SK-N-SH treated with all-trans-retinoic acid at 6 μM for 48 hours (cell line): ENCODE results near the gene ZNF618.

ENCODE experiments used
- ATAC-seq: fragments of 200-7000 bp; cut with Tn5 transposase; 3 replicates; pipeline ENCODE4 v1.9.1; 2020; ENCODE audit warnings: mild to moderate bottlenecking, moderate library complexity
- ARNTL ChIP-seq: fragments of 450-650 bp; formaldehyde crosslinking; IDR thresholded peaks from 2 replicates; pipeline ENCODE4 v1.5.0; 2020; ENCODE audit warnings: low read depth, mild to moderate bottlenecking, moderate library complexity, borderline replicate concordance
- BACH2 ChIP-seq: fragments of 250-450 bp; sonication (Bioruptor Pico); IDR thresholded peaks from 2 replicates; pipeline ENCODE4 v1.9.0; 2021; ENCODE audit warnings: mild to moderate bottlenecking, borderline replicate concordance
- CSDC2 ChIP-seq: fragments of 250-450 bp; sonication (Bioruptor Pico); IDR thresholded peaks from 2 replicates; pipeline ENCODE4 v1.5.0; 2020; ENCODE audit warnings: mild to moderate bottlenecking, moderate library complexity
- ESRRG ChIP-seq: fragments of 250-450 bp; sonication (Bioruptor Pico); IDR thresholded peaks from 2 replicates; pipeline ENCODE4 v1.6.1; 2021; ENCODE audit warnings: mild to moderate bottlenecking
- ISL1 ChIP-seq: fragments of 250-450 bp; sonication (Bioruptor Pico); IDR thresholded peaks from 2 replicates; pipeline ENCODE4 v2.1.2; 2022; ENCODE audit warnings: mild to moderate bottlenecking, moderate library complexity
- OSR1 ChIP-seq: fragments of 250-450 bp; sonication (Bioruptor Pico); IDR thresholded peaks from 2 replicates; pipeline ENCODE4 v1.8.0; 2022; ENCODE audit warnings: moderate library complexity, mild to moderate bottlenecking, inconsistent platforms
- PATZ1 ChIP-seq: fragments of 250-450 bp; sonication (Bioruptor Pico); IDR thresholded peaks from 2 replicates; pipeline ENCODE4 v1.8.0; 2020; ENCODE audit warnings: mild to moderate bottlenecking, moderate library complexity, borderline replicate concordance
- POU6F1 ChIP-seq: fragments of 250-450 bp; sonication (Bioruptor Pico); IDR thresholded peaks from 2 replicates; pipeline ENCODE4 v1.8.0; 2021; ENCODE audit warnings: low read depth, mild to moderate bottlenecking, moderate library complexity, borderline replicate concordance
- PPARA ChIP-seq: fragments of 250-450 bp; sonication (Bioruptor Pico); IDR thresholded peaks from 2 replicates; pipeline ENCODE4 v1.5.0; 2020; ENCODE audit warnings: mild to moderate bottlenecking, borderline replicate concordance
- RARB ChIP-seq: fragments of 250-450 bp; sonication (Bioruptor Pico); IDR thresholded peaks from 2 replicates; pipeline ENCODE4 v1.8.0; 2021; ENCODE audit warnings: mild to moderate bottlenecking, moderate library complexity
- SNAI2 ChIP-seq: fragments of 250-450 bp; sonication (Bioruptor Pico); IDR thresholded peaks from 2 replicates; pipeline ENCODE4 v1.5.0; 2020; ENCODE audit warnings: mild to moderate bottlenecking, moderate library complexity
- TCF4 ChIP-seq: fragments of 250-450 bp; sonication (Bioruptor Pico); IDR thresholded peaks from 2 replicates; pipeline ENCODE4 v1.8.0; 2021; ENCODE audit warnings: mild to moderate bottlenecking, moderate library complexity, borderline replicate concordance
- TOX ChIP-seq: fragments of 250-450 bp; sonication (Bioruptor Pico); IDR thresholded peaks from 2 replicates; pipeline ENCODE4 v1.8.0; 2021; ENCODE audit warnings: mild to moderate bottlenecking, moderate library complexity, borderline replicate concordance
- ZC3H10 ChIP-seq: fragments of 250-450 bp; sonication (Bioruptor Pico); IDR thresholded peaks from 2 replicates; pipeline ENCODE4 v1.5.1; 2021; ENCODE audit warnings: mild to moderate bottlenecking, moderate library complexity
- ZFP3 ChIP-seq: fragments of 250-450 bp; sonication (Bioruptor Pico); IDR thresholded peaks from 2 replicates; pipeline ENCODE4 v1.5.0; 2020; ENCODE audit warnings: mild to moderate bottlenecking, moderate library complexity
- ZNF565 ChIP-seq: fragments of 450-650 bp; formaldehyde crosslinking; conservative IDR thresholded peaks from 2 replicates; pipeline ENCODE4 v1.5.0; 2020; ENCODE audit warnings: low read depth, mild to moderate bottlenecking, moderate library complexity
- ZNF70 ChIP-seq: fragments of 450-650 bp; formaldehyde crosslinking; IDR thresholded peaks from 2 replicates; pipeline ENCODE4 v1.5.0; 2020; ENCODE audit warnings: mild to moderate bottlenecking, moderate library complexity
- TF ChIP-seq, protein P1 (sequence below): fragments of 250-450 bp; sonication (Bioruptor Pico); IDR thresholded peaks from 2 replicates; pipeline ENCODE4 v1.5.0; 2020; ENCODE audit warnings: mild to moderate bottlenecking, moderate library complexity
- TF ChIP-seq, protein P2 (sequence below): fragments of 250-450 bp; sonication (Bioruptor Pico); IDR thresholded peaks from 2 replicates; pipeline ENCODE4 v1.5.1; 2021; ENCODE audit warnings: mild to moderate bottlenecking, moderate library complexity
- TF ChIP-seq, protein P3 (sequence below): fragments of 250-450 bp; sonication (Bioruptor Pico); IDR thresholded peaks from 2 replicates; pipeline ENCODE4 v1.5.1; 2020; ENCODE audit warnings: low read depth, mild to moderate bottlenecking, moderate library complexity

Gene ZNF618

DNA sequence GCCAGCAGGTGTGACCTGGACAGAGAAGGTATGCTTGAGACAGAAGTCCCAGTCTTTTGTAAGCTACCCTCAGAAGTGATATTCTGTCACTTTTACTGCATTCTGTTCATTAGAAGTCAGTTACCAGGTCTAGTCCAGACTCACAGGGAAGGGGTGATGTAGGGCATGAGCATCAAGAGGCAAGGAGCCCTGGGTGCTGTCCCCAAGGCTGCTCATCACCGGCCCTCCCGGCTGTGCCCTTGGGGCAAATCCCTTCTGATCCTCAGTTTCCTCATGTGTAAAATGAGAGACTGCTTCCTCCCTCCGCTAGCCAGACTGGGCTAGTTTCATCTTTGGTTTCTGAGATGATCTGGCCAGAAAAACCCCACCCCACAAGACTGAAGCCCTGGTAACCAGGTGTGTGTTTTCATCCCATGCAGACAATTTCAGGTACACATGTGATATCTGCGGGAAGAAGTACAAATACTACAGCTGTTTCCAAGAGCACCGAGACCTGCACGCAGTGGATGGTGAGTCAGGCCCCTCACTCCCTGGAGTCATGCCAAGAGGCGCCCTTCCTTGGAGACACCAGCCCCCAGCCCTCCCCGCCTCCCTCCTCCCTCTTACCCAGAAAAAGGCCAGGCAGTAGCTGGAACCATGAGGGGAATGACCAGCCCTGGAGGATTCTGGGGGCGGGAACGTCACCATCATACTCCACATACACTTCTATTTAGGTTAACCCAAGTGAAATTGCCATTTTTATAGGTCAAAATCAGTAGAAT is 131.0 kb downstream of the ZNF618 start:
- TF ChIP-seq CSDC2 (CRISPR knock-in tag) (no peak), ZNF565 (no peak), OSR1 (CRISPR knock-in tag) (no peak), ISL1 (CRISPR knock-in tag) (no peak)
- TF ChIP-seq, all 23 proteins: peak for 0
- no peak for ATAC-seq

DNA sequence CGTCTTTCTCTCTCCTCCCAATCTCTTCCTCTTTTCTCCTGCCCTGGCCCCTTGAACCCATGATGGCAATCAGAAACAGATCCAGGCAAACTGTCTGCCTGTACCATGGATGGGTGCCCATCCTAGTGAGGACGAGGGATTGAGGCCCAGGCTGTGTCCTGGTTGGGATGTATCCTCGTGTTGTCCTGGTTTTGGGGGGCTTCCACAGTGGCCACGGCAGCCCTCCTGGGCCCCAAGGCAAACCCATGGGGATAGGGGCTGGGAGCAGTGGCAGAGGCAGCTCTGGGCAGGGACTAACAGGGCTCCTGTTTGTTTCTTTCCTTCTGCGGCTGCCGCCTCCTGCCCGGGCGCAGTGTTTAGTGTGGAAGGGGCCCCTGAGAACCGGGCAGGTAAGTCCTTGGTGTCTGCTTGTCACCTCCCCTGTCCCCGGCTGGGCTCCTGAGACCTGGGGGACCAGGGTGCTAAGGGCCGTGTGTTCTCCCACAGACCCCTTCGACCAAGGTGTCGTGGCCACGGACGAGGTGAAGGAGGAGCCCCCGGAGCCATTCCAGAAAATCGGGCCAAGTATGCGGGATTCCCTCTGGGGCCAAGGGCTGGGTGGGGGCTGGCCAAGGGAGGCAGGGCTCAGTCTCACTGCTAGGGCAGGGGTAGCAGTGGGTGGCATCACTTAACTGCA is 132.0 kb downstream of the ZNF618 start:
- no peak for TF ChIP-seq BACH2
- TF ChIP-seq ZNF70 (CRISPR knock-in tag) = no peak
- no peak for TF ChIP-seq OSR1 (CRISPR knock-in tag)
- TF ChIP-seq ZNF565 = no peak
- no peak for TF ChIP-seq ISL1 (CRISPR knock-in tag)
- TF ChIP-seq, protein P1, sequence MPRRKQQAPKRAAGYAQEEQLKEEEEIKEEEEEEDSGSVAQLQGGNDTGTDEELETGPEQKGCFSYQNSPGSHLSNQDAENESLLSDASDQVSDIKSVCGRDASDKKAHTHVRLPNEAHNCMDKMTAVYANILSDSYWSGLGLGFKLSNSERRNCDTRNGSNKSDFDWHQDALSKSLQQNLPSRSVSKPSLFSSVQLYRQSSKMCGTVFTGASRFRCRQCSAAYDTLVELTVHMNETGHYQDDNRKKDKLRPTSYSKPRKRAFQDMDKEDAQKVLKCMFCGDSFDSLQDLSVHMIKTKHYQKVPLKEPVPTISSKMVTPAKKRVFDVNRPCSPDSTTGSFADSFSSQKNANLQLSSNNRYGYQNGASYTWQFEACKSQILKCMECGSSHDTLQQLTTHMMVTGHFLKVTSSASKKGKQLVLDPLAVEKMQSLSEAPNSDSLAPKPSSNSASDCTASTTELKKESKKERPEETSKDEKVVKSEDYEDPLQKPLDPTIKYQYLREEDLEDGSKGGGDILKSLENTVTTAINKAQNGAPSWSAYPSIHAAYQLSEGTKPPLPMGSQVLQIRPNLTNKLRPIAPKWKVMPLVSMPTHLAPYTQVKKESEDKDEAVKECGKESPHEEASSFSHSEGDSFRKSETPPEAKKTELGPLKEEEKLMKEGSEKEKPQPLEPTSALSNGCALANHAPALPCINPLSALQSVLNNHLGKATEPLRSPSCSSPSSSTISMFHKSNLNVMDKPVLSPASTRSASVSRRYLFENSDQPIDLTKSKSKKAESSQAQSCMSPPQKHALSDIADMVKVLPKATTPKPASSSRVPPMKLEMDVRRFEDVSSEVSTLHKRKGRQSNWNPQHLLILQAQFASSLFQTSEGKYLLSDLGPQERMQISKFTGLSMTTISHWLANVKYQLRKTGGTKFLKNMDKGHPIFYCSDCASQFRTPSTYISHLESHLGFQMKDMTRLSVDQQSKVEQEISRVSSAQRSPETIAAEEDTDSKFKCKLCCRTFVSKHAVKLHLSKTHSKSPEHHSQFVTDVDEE (CRISPR knock-in tag) = no peak
- TF ChIP-seq ESRRG (CRISPR knock-in tag) = no peak
- TF ChIP-seq POU6F1 = no peak
- TF ChIP-seq ZFP3 (CRISPR knock-in tag) = no peak
- no peak for TF ChIP-seq CSDC2 (CRISPR knock-in tag)
- no peak for TF ChIP-seq ZC3H10 (CRISPR knock-in tag)
- TF ChIP-seq, all 23 proteins: peak for 0
- no peak for ATAC-seq

- TF ChIP-seq, protein P2, sequence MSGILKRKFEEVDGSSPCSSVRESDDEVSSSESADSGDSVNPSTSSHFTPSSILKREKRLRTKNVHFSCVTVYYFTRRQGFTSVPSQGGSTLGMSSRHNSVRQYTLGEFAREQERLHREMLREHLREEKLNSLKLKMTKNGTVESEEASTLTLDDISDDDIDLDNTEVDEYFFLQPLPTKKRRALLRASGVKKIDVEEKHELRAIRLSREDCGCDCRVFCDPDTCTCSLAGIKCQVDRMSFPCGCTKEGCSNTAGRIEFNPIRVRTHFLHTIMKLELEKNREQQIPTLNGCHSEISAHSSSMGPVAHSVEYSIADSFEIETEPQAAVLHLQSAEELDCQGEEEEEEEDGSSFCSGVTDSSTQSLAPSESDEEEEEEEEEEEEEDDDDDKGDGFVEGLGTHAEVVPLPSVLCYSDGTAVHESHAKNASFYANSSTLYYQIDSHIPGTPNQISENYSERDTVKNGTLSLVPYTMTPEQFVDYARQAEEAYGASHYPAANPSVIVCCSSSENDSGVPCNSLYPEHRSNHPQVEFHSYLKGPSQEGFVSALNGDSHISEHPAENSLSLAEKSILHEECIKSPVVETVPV (CRISPR knock-in tag) = no peak
- TF ChIP-seq TOX (CRISPR knock-in tag) = no peak
- TF ChIP-seq, protein P3, sequence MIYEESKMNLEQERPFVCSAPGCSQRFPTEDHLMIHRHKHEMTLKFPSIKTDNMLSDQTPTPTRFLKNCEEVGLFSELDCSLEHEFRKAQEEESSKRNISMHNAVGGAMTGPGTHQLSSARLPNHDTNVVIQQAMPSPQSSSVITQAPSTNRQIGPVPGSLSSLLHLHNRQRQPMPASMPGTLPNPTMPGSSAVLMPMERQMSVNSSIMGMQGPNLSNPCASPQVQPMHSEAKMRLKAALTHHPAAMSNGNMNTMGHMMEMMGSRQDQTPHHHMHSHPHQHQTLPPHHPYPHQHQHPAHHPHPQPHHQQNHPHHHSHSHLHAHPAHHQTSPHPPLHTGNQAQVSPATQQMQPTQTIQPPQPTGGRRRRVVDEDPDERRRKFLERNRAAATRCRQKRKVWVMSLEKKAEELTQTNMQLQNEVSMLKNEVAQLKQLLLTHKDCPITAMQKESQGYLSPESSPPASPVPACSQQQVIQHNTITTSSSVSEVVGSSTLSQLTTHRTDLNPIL (CRISPR knock-in tag) = no peak
- TF ChIP-seq TCF4 (CRISPR knock-in tag) = no peak
- TF ChIP-seq ZFP3 (CRISPR knock-in tag) = no peak
- TF ChIP-seq ESRRG (CRISPR knock-in tag) = no peak
- no peak for TF ChIP-seq BACH2
- no peak for TF ChIP-seq POU6F1
- TF ChIP-seq RARB (CRISPR knock-in tag) = no peak
- TF ChIP-seq SNAI2 = no peak
- TF ChIP-seq ISL1 (CRISPR knock-in tag) = no peak
- TF ChIP-seq ARNTL = no peak
- no peak for TF ChIP-seq PATZ1 (CRISPR knock-in tag)
- TF ChIP-seq, protein P1 (CRISPR knock-in tag) = no peak
- no peak for TF ChIP-seq ZNF70 (CRISPR knock-in tag)
- no peak for TF ChIP-seq PPARA (CRISPR knock-in tag)
- no peak for TF ChIP-seq CSDC2 (CRISPR knock-in tag)
- TF ChIP-seq, all 23 proteins: peak for 0
- ATAC-seq = no peak
Observed at GRCh38 chr9:114008667-114009410, 132.7 kb downstream of the ZNF618 start.
